Measurements from ENCODE around the gene TRIM40.

The TRIM40 gene

GRCh38 chr6:30135757-30136156 is at the start of gene TRIM40:
Gene TRIM40 (plus strand): TSS chr6:30136140. CDS start chr6:30137037, 897 bp downstream.
- DNase-seq (ENCODE audit: low spot score) = no peak

- DNase-seq (ENCODE audit: low spot score) = no peak
Measured at GRCh38 chr6:30087876-30088275, 48.1 kb upstream of the TRIM40 start.

GRCh38 chr6:30091577-30092381 is 44.2 kb upstream of the TRIM40 start:
- DNase-seq (ENCODE audit: low spot score) = no peak

- no peak for DNase-seq (ENCODE audit: low spot score)
Measured at GRCh38 chr6:30092852-30093543, 42.9 kb upstream of the TRIM40 start.

- DNase-seq (ENCODE audit: low spot score) = no peak
Measured at GRCh38 chr6:30093951-30094661, 41.8 kb upstream of the TRIM40 start.

GRCh38 chr6:30096829-30097228 is 39.1 kb upstream of the TRIM40 start:
- DNase-seq (ENCODE audit: low spot score) = no peak

GRCh38 chr6:30097902-30098768 is 37.8 kb upstream of the TRIM40 start:
- no peak for DNase-seq (ENCODE audit: low spot score)

GRCh38 chr6:30100154-30100553 is 35.8 kb upstream of the TRIM40 start:
- no peak for DNase-seq (ENCODE audit: low spot score)

GRCh38 chr6:30100585-30101443 is 35.1 kb upstream of the TRIM40 start:
- no peak for DNase-seq (ENCODE audit: low spot score)

GRCh38 chr6:30101444-30102413 is 34.2 kb upstream of the TRIM40 start:
- DNase-seq (ENCODE audit: low spot score) = peak; percentile 88

GRCh38 chr6:30102414-30102969 is 33.4 kb upstream of the TRIM40 start:
- DNase-seq (ENCODE audit: low spot score) = no peak

- DNase-seq (ENCODE audit: low spot score) = peak; percentile 93
Measured at GRCh38 chr6:30102970-30103871, 32.7 kb upstream of the TRIM40 start.

- no peak for DNase-seq (ENCODE audit: low spot score)
Measured at GRCh38 chr6:30103872-30104179, 32.1 kb upstream of the TRIM40 start.

GRCh38 chr6:30104661-30105060 is 31.3 kb upstream of the TRIM40 start:
- DNase-seq (ENCODE audit: low spot score) = no peak

- no peak for DNase-seq (ENCODE audit: low spot score)
Measured at GRCh38 chr6:30111266-30111856, 24.6 kb upstream of the TRIM40 start.

GRCh38 chr6:30112402-30112994 is 23.4 kb upstream of the TRIM40 start:
- no peak for DNase-seq (ENCODE audit: low spot score)

GRCh38 chr6:30113003-30113759 is 22.8 kb upstream of the TRIM40 start, which contains the start of gene TRIM31:
Gene TRIM31 (minus strand): TSS chr6:30113090. CDS start chr6:30112805, 285 bp downstream.
- no peak for DNase-seq (ENCODE audit: low spot score)
